H1 (cell line): ENCODE measurements around the gene GAPDHS. TPM values are rescaled to one million over a fixed set of nuclear protein-coding genes. Genes with fewer than 3 reads are reported as not detected.

Experiments
- CTCF ChIA-PET: fragments of 300-600 bp; sonication (Branson Sonifier 250); formaldehyde crosslinking; loops from one replicate; lab custom pipeline; 2021; ENCODE audit not compliant: partially characterized antibody; lab: Charles Lee
- POLR2A ChIA-PET: fragments of 300-600 bp; sonication (Branson Sonifier 250); formaldehyde crosslinking; loops from one replicate; lab custom pipeline; 2021; ENCODE audit warnings: inconsistent platforms; ENCODE audit not compliant: partially characterized antibody; lab: Charles Lee
- DNase-seq, 2 experiments: peaks; one replicate each; pipeline versions ENCODE4 v3.0.0 to v3.0.0-alpha.2; 2010 to 2022; ENCODE audit warnings: low spot score in 2 of 2, low read depth in 1 of 2, mixed read lengths in 1 of 2
- FAIRE-seq: peaks from 2 replicates; lab custom pipeline; 2011; peaks lifted over from hg19 to GRCh38; lab: Jason Lieb, UNC
- H2AFZ ChIP-seq: 2 replicates; pipeline ENCODE4 v1.8.1; 2012; ENCODE audit warnings: low read length, inconsistent platforms
- H2AK5ac ChIP-seq: 2 replicates; pipeline ENCODE4 v1.6.1; 2013; ENCODE audit warnings: low read depth, low read length
- H2BK120ac ChIP-seq: replicated peaks from 2 replicates; pipeline ENCODE3; 2013; ENCODE audit warnings: low read depth, low read length, inconsistent platforms
- H2BK12ac ChIP-seq: 2 replicates; pipeline ENCODE4 v1.6.1; 2013; ENCODE audit warnings: low read depth, low read length
- H2BK15ac ChIP-seq: 2 replicates; pipeline ENCODE4 v1.6.1; 2013; ENCODE audit warnings: low read length
- H2BK20ac ChIP-seq: 2 replicates; pipeline ENCODE4 v1.6.1; 2013; ENCODE audit warnings: low read length
- H2BK5ac ChIP-seq: 2 replicates; pipeline ENCODE4 v1.6.1; 2013; ENCODE audit warnings: low read depth, low read length
- H3K14ac ChIP-seq: 2 replicates; pipeline ENCODE4 v1.6.1; 2013; ENCODE audit warnings: inconsistent platforms; ENCODE audit not compliant: insufficient read length
- H3K18ac ChIP-seq: 2 replicates; pipeline ENCODE4 v1.6.1; 2013; ENCODE audit warnings: low read length; ENCODE audit errors: extremely low read depth
- H3K23ac ChIP-seq: 2 replicates; pipeline ENCODE4 v1.6.1; 2013; ENCODE audit warnings: inconsistent platforms; ENCODE audit not compliant: insufficient read length
- H3K23me2 ChIP-seq: 2 replicates; pipeline ENCODE4 v1.6.1; 2013; ENCODE audit warnings: low read depth, low read length
- H3K27ac ChIP-seq: 2 replicates; pipeline ENCODE4 v1.6.1; 2011; ENCODE audit warnings: low read depth, low read length, inconsistent platforms
- H3K27me3 ChIP-seq, 4 experiments: replicated peaks in 1 of 4; 1 replicate in 1 of 4; 2 replicates in 3 of 4; pipeline versions ENCODE4 v1.6.1 to v1.8.1; 2011 to 2013; ENCODE audit warnings: low read length in 3 of 4, mild to moderate bottlenecking in 3 of 4, inconsistent platforms in 2 of 4, mixed read lengths in 2 of 4, moderate library complexity in 1 of 4; ENCODE audit not compliant: control insufficient read depth in 3 of 4, insufficient read depth in 3 of 4; ENCODE audit errors: extremely low read depth in 1 of 4
- H3K36me3 ChIP-seq, 4 experiments: 2 replicates each; pipeline versions ENCODE4 v1.6.1 to v1.8.1; 2011 to 2013; ENCODE audit warnings: mild to moderate bottlenecking in 4 of 4, low read length in 3 of 4, moderate library complexity in 2 of 4, control low read depth in 1 of 4, inconsistent platforms in 1 of 4; ENCODE audit not compliant: insufficient read depth in 4 of 4, control insufficient read depth in 2 of 4
- H3K4ac ChIP-seq: replicated peaks from 2 replicates; pipeline ENCODE3; 2013; ENCODE audit warnings: low read length, low read depth, mixed read lengths, inconsistent platforms; ENCODE audit not compliant: insufficient read length
- H3K4me1 ChIP-seq, 4 experiments: replicated peaks in 1 of 4; 1 replicate in 1 of 4; 2 replicates in 3 of 4; pipeline versions ENCODE4 v1.6.1 to v1.8.1; 2011 to 2013; ENCODE audit warnings: low read length in 3 of 4, inconsistent platforms in 2 of 4, mixed read lengths in 1 of 4; ENCODE audit not compliant: insufficient read depth in 4 of 4, control insufficient read depth in 3 of 4
- H3K4me2 ChIP-seq, 2 experiments: 2 replicates each; pipeline versions ENCODE4 v1.6.1 to v1.8.1; 2011 to 2013; ENCODE audit warnings: low read depth in 2 of 2, low read length in 2 of 2, control low read depth in 1 of 2, inconsistent platforms in 1 of 2, mild to moderate bottlenecking in 1 of 2; ENCODE audit not compliant: insufficient read depth in 1 of 2
- H3K4me3 ChIP-seq, 4 experiments: fragments of 200-600, 300-600 bp in 1 of 4; sonication (generic), shearing (Covaris generic), sonication (Bioruptor Twin) in 1 of 4; 2 replicates each; pipeline versions ENCODE4 v1.5.1 to v1.8.1; 2011 to 2016; ENCODE audit warnings: low read length in 4 of 4, low read depth in 3 of 4, control low read depth in 2 of 4, inconsistent platforms in 2 of 4, mild to moderate bottlenecking in 2 of 4, mixed read lengths in 1 of 4, moderate library complexity in 1 of 4; ENCODE audit not compliant: insufficient read depth in 2 of 4; ENCODE audit errors: extremely low read depth in 1 of 4
- H3K56ac ChIP-seq: replicated peaks from 2 replicates; pipeline ENCODE3; 2013; ENCODE audit warnings: low read depth, mild to moderate bottlenecking, mixed read lengths, low read length, inconsistent platforms; ENCODE audit not compliant: insufficient read length
- H3K79me1 ChIP-seq: 2 replicates; pipeline ENCODE4 v1.6.1; 2013; ENCODE audit warnings: low read depth, low read length, control low read depth
- H3K79me2 ChIP-seq, 2 experiments: 2 replicates each; pipeline versions ENCODE4 v1.6.1 to v1.8.1; 2012 to 2013; ENCODE audit warnings: low read length in 2 of 2, mild to moderate bottlenecking in 2 of 2, inconsistent platforms in 1 of 2; ENCODE audit not compliant: insufficient read depth in 2 of 2, control insufficient read depth in 1 of 2
- H3K9ac ChIP-seq, 4 experiments: replicated peaks in 1 of 4; 1 replicate in 1 of 4; 2 replicates in 3 of 4; pipeline versions ENCODE4 v1.6.1 to v1.8.1; 2011 to 2013; ENCODE audit warnings: low read depth in 3 of 4, low read length in 3 of 4, control low read depth in 2 of 4, mild to moderate bottlenecking in 2 of 4, moderate library complexity in 2 of 4, inconsistent platforms in 1 of 4; ENCODE audit errors: extremely low read depth in 1 of 4
- H3K9me3 ChIP-seq, 2 experiments: 2 replicates each; pipeline versions ENCODE4 v1.6.1 to v1.8.1; 2012 to 2013; ENCODE audit warnings: mild to moderate bottlenecking in 2 of 2, moderate library complexity in 2 of 2, control low read depth in 1 of 2, inconsistent platforms in 1 of 2, low read depth in 1 of 2, low read length in 1 of 2, mixed read lengths in 1 of 2; ENCODE audit not compliant: insufficient read depth in 2 of 2
- H4K20me1 ChIP-seq, 2 experiments: replicated peaks in 1 of 2; 2 replicates each; pipeline versions ENCODE3 to v1.8.1; 2011 to 2013; ENCODE audit warnings: inconsistent platforms in 2 of 2, low read length in 2 of 2, mild to moderate bottlenecking in 1 of 2; ENCODE audit not compliant: insufficient read depth in 2 of 2, control insufficient read depth in 1 of 2
- H4K5ac ChIP-seq: 2 replicates; pipeline ENCODE4 v1.6.1; 2013; ENCODE audit warnings: low read length, low read depth, mixed read lengths, inconsistent platforms; ENCODE audit not compliant: insufficient read length
- H4K8ac ChIP-seq: 2 replicates; pipeline ENCODE4 v1.8.0; 2013; ENCODE audit warnings: mild to moderate bottlenecking, moderate library complexity, low read length, inconsistent platforms; ENCODE audit not compliant: insufficient read depth; ENCODE audit errors: extremely low read depth
- H4K91ac ChIP-seq: replicated peaks from 2 replicates; pipeline ENCODE3; 2013; ENCODE audit warnings: low read length, mixed read lengths, inconsistent platforms; ENCODE audit not compliant: insufficient read length
- ATF3 ChIP-seq: IDR thresholded peaks from 2 replicates; pipeline ENCODE4 v1.6.1; 2011; ENCODE audit warnings: low read depth, mild to moderate bottlenecking, low read length; ENCODE audit not compliant: insufficient read depth
- BACH1 ChIP-seq: IDR thresholded peaks from 2 replicates; pipeline ENCODE4 v1.6.1; 2012; ENCODE audit warnings: low read length, improper control_type of control experiment
- E2F6 ChIP-seq: IDR thresholded peaks from 2 replicates; pipeline ENCODE4 v1.6.1; 2012; ENCODE audit warnings: inconsistent platforms
- NANOG ChIP-seq: IDR thresholded peaks from 2 replicates; pipeline ENCODE4 v1.6.1; 2011; ENCODE audit warnings: low read length, low read depth, mild to moderate bottlenecking, inconsistent platforms; ENCODE audit not compliant: insufficient read depth, poor library complexity, severe bottlenecking
- POLR2A ChIP-seq, 2 experiments: IDR thresholded peaks; 1 replicate in 1 of 2; 2 replicates in 1 of 2; pipeline ENCODE4 v1.6.1; 2011; ENCODE audit warnings: low read depth in 2 of 2, low read length in 2 of 2, mild to moderate bottlenecking in 2 of 2; ENCODE audit errors: control extremely low read depth in 1 of 2
- RFX5 ChIP-seq: IDR thresholded peaks from 2 replicates; pipeline ENCODE4 v1.6.1; 2011; ENCODE audit warnings: low read depth, low read length, improper control_type of control experiment, borderline replicate concordance
- RXRA ChIP-seq: IDR thresholded peaks from 2 replicates; pipeline ENCODE4 v1.6.1; 2011; ENCODE audit warnings: low read depth, mild to moderate bottlenecking, low read length, moderate library complexity; ENCODE audit not compliant: insufficient read depth
- SP1 ChIP-seq: IDR thresholded peaks from 2 replicates; pipeline ENCODE4 v1.6.1; 2011; ENCODE audit warnings: low read depth, low read length
- SP4 ChIP-seq: IDR thresholded peaks from 2 replicates; pipeline ENCODE4 v1.6.1; 2012; ENCODE audit warnings: low read length, inconsistent platforms
- SUZ12 ChIP-seq: fragments of 200-600 bp; sonication (generic); IDR thresholded peaks from 2 replicates; pipeline ENCODE4 v1.6.1; 2012; ENCODE audit warnings: mild to moderate bottlenecking, inconsistent platforms, low read length, moderate library complexity, mixed read lengths
- TCF12 ChIP-seq: IDR thresholded peaks from 2 replicates; pipeline ENCODE4 v1.6.1; 2011; ENCODE audit warnings: low read depth, mild to moderate bottlenecking, low read length
- WGBS, 2 experiments: shearing (Covaris generic) in 1 of 2; methylation state at CpG; one replicate each; pipeline versions ENCODE4 v1.1.6 to v1.1.7; 2013 to 2015; ENCODE audit warnings: low lambda C conversion rate in 2 of 2, mixed read lengths in 2 of 2, inconsistent platforms in 1 of 2, low coverage in 1 of 2, missing lambda C conversion rate in 1 of 2; ENCODE audit not compliant: insufficient replicate concordance in 2 of 2, insufficient coverage in 1 of 2, insufficient read length in 1 of 2; ENCODE audit errors: extremely low coverage in 1 of 2, missing lambda C conversion rate in 1 of 2; 5-methylcytosine and 5-hydroxymethylcytosine counted together
- polyA plus RNA-seq, 7 experiments: library from polyadenylated mRNA; depleted of rRNA in 3 of 7; stranded (reverse) in 5 of 7; unstranded in 2 of 7; fragments of >200 nt in 5 of 7; fragments of 200-250 nt in 2 of 7; gene quantifications; 1 replicate in 5 of 7; 2 replicates in 1 of 7; 4 replicates in 1 of 7; pipeline versions ENCODE4 v1.2.1 to v1.2.3, GENCODE V29; 2011 to 2013; ENCODE audit warnings: missing spikeins in 2 of 7, mixed read lengths in 2 of 7
- total RNA-seq: library from RNA; stranded (reverse); fragmentation: NEBNext Ultra II Directional; extraction: Animal tissue kit (Norgen Biotek cat#: 25700); gene quantifications from 2 replicates; pipeline ENCODE4 v1.2.1, GENCODE V29; 2021

The GAPDHS gene
- total and polyA plus RNA-seq, 2 of the 8 experiments (the other 6 are each of a cell fraction or from before 2014, with no cell fraction given): 0.26 TPM; not detected in 1

GRCh38 chr19:35571406-35571965 is 38.2 kb downstream of the GAPDHS start:
- H3K14ac ChIP-seq: no peak overlapping the region
- H3K79me2 ChIP-seq: no peaks in the 10 kb centered on the region
- no peaks in the 10 kb centered on the region for H3K23me2 ChIP-seq
- H3K79me1 ChIP-seq: no peaks in the 10 kb centered on the region
- POLR2A ChIA-PET: no interaction called here
- H3K36me3 ChIP-seq: no peaks in the 10 kb centered on the region
- no peak overlapping the region for H4K5ac ChIP-seq
- no peaks in the 10 kb centered on the region for H3K27me3 ChIP-seq
- H3K4me1 ChIP-seq: peaks cover 0 to 4% (median 0%) of the 10 kb centered on the region in 4 experiments; a peak in 1 of 7 replicates
- no peak overlapping the region for H3K4me3 ChIP-seq
- H4K20me1 ChIP-seq: no peaks in the 10 kb centered on the region
- no peak for FAIRE-seq
- no peak overlapping the region for H3K27ac ChIP-seq
- H2BK12ac ChIP-seq: no peak overlapping the region
- no peak overlapping the region for H2AFZ ChIP-seq
- no peak overlapping the region for H2BK15ac ChIP-seq
- no peak for DNase-seq
- no peak overlapping the region for H3K56ac ChIP-seq
- no peak overlapping the region for H3K23ac ChIP-seq
- H3K18ac ChIP-seq: no peak overlapping the region
- WGBS, 2 experiments: 90% methylated on average over 1 of the region's 1 CpG; no CpG with 5 or more reads in 1 of the 2 experiments
- H3K4ac ChIP-seq: no peak overlapping the region
- no peak overlapping the region for H4K91ac ChIP-seq
- H2BK120ac ChIP-seq: no peak overlapping the region
- H2AK5ac ChIP-seq: no peak overlapping the region
- no peak overlapping the region for H2BK5ac ChIP-seq
- CTCF ChIA-PET: interaction anchor here (0.6 to 2.3 kb wide), 2 partner anchors 21 to 37 kb away, joined by 6 to 9 read pairs; no protein-coding TSS in a partner anchor
- H3K9me3 ChIP-seq: peaks cover 11% of the 10 kb centered on the region in 2 experiments; a peak in 3 of 4 replicates
- no peak overlapping the region for H4K8ac ChIP-seq
- H3K4me2 ChIP-seq: no peak overlapping the region
- H3K9ac ChIP-seq: no peak overlapping the region
- no peak overlapping the region for H2BK20ac ChIP-seq
- TF ChIP-seq SP1 (no peak), RFX5 (no peak), POLR2A (IDR thresholded peaks at IDR 0.05; ENCODE audit: control extremely low read depth in 1 of 2, low read depth in 2 of 2, low read length in 2 of 2) (no peak), RXRA (no peak), ATF3 (no peak), TCF12 (no peak), E2F6 (no peak), BACH1 (no peak), SUZ12 (no peak), SP4 (no peak), NANOG (no peak)
